Raji (cell line): Measurements from ENCODE around the gene ANKRD55.

Experiments used
- POLR2A ChIP-seq: IDR thresholded peaks from 2 replicates; pipeline ENCODE4 v1.6.1; 2011; ENCODE audit warnings: low read depth, low read length, control low read depth; ENCODE audit not compliant: insufficient read depth

Gene ANKRD55

DNA sequence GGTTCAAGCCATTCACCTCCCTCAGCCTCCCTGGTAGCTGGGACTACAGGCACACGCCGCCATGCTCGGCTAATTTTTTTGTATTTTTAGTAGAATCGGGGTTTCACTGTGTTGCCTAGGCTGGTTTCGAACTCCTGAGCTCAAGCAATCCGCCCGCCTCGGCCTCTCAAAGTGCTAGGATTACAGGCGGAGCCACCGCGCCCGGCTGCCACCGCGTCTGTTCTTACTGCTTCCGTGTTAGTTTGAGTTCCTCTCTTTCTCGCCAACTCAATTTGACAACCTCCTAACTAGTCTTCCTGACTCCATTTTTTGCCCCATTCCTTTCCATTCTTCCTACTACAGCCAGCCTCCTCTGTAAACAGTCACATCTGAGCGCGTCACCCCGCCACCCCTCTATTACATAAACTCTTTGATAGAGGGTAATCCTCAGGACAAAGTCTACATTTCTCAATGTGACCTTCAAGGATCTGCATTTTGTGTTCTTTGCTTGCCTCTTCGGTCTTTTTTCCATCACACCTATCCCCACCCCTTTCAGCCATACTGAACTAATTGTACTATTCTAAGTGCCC, 149.8 kb downstream of the ANKRD55 start:
- no peak for TF ChIP-seq POLR2A

DNA sequence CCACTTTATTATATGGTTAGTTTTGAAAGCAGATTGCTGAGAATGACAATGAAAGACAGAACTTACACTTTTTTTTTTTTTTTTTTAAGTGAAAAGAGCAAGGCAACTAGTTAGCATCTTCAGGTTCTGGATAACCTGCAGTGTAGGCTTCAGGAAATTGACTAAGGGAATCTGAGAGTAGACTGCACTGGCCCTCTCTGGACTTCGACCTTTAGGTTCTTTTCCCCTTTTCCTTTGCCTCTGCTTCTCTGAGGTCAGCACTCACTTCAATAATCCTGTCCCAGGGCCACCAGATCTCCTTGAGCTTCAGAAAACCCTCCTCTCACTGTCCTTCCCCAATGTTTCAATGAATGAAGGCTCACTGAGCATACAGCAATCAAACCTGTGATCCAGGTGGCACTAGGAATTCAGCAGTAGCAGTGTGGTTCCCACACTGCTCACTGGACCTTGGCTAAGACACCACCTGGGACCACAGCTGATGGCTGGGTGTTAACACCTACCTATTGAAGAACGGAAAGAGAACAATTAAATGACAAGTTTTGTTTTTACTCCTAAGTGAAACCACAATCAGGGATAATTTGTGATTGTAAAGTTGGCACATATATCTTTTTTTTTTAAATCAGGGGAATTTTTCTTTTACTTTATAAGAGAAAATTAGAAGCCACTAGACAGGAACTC, 152.6 kb downstream of the ANKRD55 start:
- no peak for TF ChIP-seq POLR2A

DNA sequence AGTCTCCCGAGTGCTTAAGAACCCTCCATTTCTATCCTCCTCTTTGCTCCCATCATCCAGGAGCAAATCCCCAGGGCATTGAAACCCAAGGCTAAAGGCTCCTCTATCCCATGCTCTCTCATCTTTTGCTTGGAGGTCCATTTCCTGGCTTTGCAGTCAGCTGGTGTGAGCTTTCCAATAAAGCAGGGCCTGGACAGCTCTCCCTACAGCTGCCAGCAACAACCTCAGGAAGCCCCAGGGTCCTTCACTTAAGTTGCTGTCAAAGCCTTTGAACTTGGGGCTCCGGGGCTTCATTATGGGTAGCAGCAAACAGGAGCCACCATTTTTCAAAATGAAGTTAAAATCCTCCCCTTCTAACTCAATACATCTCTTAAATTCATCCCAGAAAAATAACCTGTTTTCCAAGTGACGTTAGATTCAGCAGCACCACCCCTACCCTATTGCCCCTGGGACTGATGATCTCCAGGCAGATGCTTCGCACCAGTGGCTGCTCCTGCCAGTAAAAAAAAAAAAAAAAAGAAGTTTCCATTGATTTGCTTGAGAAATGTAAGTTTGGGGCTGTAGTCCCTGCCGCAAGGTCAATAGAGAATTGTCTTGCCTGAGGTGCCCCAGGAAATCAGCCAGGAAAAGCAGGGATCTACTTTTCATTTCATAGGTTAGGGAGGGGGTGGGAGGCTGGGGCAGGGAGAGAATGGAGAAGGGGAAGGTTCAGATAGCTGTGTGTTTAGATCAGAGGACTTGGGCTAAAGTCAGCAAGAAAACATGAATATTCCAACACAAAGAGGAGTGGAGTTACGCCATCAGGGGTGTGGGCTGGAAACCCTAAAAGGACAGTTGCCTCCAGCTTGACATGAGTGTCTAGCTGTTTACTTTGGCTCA, 154.6 kb downstream of the ANKRD55 start:
- no peak for TF ChIP-seq POLR2A

DNA sequence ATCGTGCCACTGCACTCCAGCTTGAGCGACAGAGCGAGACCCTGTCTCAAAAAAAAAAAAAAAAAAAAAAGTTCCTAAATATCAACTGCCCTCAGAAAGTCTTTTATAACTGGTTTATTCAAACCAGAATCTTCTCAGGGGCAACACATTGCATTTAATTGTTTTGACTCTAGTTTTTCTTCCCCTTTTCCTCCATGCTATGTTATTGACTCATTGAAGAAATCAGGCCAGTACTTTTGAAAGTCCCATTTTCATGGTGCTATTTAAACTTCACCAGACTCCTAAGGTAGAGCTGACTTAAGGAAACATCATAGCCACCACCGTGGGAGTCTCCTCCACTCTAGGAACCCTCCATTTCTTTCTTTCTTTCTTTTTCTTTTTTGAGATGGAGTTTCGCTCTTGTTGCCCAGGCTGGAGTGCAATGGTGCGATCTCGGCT, 155.3 kb downstream of the ANKRD55 start:
- TF ChIP-seq POLR2A, result no peak

DNA sequence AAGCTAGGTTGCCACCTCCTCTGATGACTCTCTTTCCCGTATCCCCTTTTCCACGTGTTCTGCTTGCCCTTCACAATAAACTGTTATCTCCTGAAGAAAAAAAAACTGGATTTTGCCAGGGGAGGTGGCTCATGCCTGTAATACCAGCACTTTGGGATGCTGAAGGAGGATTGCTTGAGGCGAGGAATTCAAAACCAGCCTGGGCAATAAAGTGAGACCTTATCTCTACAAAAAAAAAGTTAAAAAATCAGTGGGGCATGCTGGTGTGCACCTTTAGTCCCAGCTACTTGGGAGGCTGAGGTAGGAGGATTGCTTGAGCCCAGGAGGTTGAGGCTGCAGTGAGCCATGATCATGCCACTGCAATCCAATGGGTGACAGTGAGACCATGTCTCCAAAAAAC, 156.6 kb downstream of the ANKRD55 start:
- TF ChIP-seq POLR2A, result no peak

DNA sequence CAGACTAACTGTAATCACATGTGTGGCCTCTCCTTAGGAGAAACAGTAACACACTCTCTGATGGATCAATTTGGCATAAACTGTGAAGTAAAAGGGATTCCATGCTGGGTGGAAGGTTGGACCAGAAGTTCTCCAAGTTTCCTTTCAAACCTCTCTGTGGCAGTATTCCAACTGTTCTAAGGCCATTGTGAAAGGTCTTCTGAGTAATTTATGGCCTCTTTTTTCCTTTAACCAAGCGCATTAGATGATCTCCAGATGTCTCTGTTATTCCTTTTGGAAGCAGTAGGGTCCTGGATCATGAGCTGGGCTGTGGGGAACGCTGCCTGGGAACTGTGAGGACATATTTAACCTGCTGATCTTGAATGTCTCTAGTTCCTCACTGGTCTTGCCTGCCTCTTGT, 157.8 kb downstream of the ANKRD55 start:
- TF ChIP-seq POLR2A, result no peak

DNA sequence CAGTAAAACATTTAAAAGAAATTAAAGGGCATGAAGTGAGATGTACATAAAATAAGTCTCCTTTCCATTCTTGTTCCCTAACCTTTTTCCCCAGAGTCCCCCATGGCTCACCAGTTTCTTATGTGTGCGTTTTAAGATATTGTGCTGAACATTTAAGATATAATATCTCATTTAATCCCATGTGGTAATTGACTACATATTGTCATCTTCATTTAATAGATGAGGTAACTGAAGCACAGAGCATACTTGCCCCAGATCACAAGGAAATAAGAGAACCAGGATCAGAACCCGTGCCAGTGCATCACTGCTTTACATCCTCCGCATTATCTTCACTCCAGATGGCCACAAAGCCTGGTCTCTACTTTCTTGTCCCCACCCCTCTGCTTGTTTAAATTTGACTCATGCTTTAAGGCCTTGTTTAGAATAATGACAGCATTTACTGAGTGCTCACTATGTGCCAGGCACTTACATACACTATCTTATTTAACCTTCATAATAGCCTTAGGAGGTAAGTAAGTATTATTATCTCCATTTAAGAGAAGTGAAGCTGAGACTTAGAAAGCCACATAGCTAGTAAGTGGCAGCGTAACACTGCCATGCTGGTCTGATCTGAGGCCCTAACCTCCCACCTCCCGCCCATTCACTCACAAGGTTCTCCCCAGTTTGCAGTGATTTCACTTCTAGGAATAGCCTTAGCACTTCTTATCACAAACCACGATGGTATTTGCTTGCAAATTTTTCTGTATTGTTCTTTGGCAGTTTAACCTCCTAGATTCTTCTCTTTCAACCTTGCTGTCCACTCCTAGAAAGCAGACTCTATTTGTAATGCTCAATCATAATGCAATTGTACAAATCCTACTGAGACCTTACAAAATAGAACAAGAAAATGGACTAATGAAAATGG, 160.0 kb downstream of the ANKRD55 start:
- no peak for TF ChIP-seq POLR2A

DNA sequence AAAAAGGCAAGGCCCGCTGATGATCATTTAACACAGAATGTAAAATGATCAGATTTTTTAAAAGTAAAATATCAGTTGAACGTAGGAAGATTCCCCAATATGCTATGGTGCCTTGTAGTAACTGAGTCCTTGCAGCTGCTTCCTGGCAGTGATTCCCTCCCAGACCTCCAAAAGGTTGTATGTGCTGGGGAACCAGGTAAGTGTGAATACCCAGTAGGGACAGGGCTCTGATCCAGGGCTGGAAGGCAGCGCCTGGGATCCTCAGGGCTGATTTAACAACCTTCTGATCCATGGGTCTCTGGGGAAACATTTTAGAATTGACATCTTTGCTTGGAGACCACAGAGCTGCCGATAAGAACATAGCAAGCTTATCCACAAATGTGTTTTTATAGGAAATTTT, 161.7 kb downstream of the ANKRD55 start:
- TF ChIP-seq POLR2A, result no peak

DNA sequence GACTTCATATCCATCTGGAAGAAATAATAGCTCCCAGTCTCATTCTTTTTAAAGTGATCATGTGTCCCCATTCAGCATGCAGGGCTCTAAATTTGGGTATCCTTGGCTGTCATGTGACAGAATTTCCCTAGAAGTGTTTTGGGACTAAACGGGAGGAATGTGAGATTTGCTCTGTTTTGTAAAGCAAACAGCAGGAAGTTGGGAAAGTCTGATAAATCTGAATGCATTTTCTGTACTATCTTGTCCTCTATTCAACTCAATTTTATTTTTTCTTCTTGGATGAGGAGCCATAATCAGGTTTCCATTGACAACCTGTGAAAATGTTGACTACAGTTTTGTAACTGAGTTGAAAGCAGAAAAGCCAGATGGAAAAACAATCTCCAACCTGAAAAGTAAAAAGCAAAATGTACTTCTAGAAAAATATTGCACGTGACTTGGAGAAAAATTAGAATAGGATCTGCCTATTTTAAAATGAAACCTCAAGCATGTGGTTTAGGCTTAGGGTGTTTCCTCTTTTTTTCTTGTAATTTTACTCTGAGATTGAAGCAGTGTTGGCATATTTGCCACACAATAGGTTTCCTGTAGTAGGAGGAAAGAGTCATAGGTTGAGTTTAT, 162.2 kb downstream of the ANKRD55 start:
- no peak for TF ChIP-seq POLR2A

DNA sequence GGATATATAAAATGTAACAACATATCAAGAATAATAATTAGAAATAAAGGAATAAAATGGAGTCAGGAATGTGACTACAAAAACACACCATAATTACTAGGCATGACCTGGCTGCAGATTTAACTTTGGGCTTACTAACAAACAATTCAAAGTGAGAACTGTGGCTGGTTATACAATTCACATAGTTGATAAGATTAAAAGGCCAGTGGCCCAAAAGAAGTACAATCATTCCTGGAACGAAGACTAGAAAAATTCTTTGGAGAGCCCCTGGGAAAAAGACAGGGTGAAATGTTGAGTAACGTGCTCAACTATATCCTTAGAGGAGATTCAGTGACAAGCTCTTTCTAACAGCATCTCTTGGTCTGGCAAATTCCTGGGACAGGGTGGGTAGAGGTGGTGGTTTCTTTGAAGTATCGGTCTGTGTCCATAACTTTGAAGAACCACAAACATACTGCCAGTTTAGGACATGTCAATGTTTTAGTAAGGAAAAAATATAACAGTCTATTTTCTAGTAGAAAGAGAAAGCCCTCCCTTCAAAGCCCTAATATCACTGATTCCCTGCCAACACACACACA, 163.4 kb downstream of the ANKRD55 start:
- no peak for TF ChIP-seq POLR2A

DNA sequence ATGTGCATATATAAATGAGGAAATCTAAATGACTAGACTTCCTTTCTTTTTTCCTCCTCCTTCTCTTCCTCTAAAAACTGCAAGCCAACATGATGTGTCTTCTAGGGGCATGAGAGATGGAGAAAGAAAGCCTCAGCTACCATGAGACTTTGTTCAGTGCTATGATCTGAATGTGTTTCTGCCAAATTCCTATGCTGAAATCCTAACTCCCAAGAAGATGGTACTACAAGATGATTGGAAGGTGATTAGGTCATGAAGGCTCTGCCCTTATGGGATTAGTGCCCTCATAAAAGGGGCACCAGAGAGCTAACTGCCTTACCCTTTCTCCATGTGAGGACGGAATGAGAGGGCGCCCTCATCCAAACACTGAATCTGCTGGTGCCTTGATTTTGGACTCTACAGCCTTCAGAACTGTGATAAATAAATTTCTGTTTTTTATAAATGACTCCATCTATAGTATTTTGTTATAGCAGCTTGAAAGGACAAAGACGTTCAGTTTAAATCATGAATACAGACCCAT, 166.1 kb downstream of the ANKRD55 start:
- no peak for TF ChIP-seq POLR2A

DNA sequence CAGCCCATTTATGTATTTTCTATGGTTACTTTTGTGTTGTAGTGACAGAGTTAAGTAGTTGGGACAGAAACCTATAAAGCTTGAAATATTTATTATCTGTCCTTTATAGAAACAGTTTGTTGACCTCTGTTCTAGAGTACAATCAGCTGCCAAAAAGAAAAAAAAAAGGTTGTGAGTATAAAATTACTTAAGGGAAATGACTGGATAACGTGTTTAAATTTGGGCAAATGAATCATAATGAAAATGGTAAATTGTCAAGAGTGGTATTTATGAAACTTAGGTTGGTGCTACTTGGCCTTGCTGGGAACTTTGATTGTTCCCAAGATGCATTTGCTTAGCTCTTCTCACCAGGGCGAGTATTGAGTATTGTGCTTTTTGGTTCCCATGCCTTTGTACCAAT, 168.1 kb downstream of the ANKRD55 start:
- no peak for TF ChIP-seq POLR2A

DNA sequence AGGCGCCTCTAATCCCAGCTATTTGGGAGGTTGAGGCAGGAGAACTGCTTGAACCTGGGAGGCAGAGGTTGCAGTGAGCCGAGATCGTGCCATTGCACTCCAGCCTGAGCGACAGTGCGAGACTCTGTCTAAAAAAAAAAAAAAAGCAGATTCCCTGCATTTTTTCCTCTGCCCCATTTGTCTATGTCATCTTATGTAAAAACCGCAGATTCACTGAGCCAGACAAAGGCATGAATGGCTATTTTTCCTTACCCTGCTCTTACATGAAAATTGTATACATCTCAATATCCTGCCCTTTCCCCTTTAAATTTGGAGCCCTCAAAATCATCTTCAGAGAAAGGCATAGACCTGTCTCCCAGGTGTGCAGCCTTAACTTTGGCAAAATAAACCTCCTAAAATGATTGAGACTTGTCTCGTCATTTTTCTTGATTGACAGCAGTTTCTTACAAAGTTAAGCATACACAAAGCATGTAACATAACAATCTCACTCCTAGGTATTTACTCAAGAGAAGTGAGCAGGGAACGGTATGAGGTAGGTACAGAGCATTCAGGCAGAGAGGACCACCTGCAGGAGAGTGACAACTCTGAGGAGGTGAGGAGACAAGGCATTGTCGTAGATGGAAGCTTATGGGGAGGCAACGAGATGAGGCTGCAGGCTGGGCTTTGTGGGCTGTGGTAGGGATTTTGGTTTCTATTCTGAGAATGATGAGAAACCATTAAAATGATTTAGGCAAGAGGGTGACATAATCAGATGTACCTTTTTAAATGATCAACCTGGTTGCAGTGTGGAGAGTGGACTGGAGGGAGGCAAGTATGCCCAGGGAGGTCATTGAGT, 172.6 kb downstream of the ANKRD55 start:
- no peak for TF ChIP-seq POLR2A
